HG02571 (cell line): ENCODE data around the gene PFAS.
"Not testable (repeated sequence)": the region's sequence is repeated elsewhere in the genome, so short reads cannot be mapped to it uniquely, and the experiment has no call there.

ENCODE experiments used
- ATAC-seq: cut with Tn5 transposase; IDR thresholded peaks from one replicate; pipeline ENCODE4 v1.9.1; 2021; ENCODE audit warnings: mild to moderate bottlenecking, moderate library complexity; ENCODE audit not compliant: unreplicated experiment

The PFAS gene

DNA sequence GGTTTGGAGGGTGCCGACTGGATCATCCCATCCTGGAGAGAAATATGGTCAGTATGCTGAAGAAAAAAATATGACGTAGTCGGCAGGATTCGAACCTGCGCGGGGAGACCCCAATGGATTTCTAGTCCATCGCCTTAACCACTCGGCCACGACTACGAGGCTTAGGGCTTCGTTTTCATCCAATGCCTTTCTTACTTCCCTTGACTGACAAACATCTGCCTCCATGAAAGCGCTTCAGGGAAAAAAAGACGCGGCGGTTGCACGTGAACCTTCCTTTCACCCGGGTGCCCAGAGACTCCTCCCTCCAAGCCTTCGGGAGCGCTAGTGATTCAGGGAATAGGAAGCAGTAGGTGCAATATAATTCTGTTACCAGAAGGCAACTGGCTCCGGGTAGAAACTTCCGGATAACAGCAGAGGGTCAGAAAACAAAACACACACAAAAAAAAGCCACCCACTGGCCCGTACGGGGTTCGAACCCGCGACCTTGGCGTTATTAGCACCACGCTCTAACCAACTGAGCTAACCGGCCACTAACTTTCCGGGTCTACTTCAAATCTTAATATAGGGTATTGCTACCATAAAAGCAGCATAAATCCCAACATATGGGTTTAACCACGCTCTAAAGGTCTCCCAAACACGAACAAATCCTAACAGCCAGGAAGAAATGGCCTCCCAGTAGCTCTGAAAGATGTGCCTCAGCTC, 22.4 kb upstream of the PFAS start:
- no peak for ATAC-seq

- no peak for ATAC-seq
Observed at GRCh38 chr17:8227238-8227581, 21.9 kb upstream of the PFAS start.

DNA sequence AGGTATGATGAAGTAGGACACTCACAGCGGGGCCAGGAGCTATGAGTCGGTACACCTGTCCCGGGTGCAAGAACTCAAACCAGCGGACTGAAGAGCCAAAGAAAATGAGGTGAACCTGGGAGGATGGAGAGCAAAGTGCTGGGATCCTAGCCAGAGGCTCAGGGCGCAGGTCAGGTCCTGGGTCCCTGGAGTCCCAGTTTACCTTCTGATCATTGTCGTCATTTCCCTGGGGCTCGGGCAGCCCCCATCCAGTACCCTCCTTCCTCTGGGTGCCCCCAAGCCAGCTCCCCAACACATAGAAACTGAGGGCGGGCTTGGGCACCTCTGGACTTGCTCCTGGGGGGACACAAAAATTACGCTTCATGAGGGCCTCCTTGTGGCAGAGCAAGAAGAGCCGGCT, 17.4 kb upstream of the PFAS start:
- no peak for ATAC-seq

GRCh38 chr17:8234361-8235270, 14.5 kb upstream of the PFAS start:
- no peak for ATAC-seq

DNA sequence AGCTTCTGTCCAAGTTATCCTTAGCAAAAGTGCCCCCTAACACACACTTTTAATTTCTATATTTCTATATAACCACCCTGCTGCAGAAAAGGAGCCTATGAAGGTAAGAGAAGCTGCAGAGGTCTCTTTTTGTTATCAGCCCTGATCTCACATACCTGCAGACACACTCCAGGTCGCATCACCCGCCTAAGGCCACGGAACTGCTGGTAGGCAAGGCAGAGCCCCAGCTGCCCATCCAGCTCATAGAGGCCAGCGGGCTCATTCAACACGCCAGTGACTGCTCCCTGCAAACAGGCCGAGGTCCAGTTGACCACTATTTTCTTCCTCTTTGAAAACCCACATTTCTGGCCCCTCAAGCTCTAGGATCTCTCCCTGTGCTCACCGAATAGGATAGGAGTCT, 13.4 kb upstream of the PFAS start:
- no peak for ATAC-seq

GRCh38 chr17:8237175-8237574, 11.9 kb upstream of the PFAS start:
- no peak for ATAC-seq

- ATAC-seq, result no peak
Observed at GRCh38 chr17:8237886-8238285, 11.2 kb upstream of the PFAS start.

- ATAC-seq, result no peak
Observed at GRCh38 chr17:8243827-8244226, 5.3 kb upstream of the PFAS start.

GRCh38 chr17:8244768-8245167, 4.3 kb upstream of the PFAS start:
- ATAC-seq, result no peak

GRCh38 chr17:8249621-8250500, 772 bp downstream of the PFAS start:
- no peak for ATAC-seq

- ATAC-seq, result not testable (repeated sequence)
Observed at GRCh38 chr17:8251411-8251810, 2.3 kb downstream of the PFAS start.

DNA sequence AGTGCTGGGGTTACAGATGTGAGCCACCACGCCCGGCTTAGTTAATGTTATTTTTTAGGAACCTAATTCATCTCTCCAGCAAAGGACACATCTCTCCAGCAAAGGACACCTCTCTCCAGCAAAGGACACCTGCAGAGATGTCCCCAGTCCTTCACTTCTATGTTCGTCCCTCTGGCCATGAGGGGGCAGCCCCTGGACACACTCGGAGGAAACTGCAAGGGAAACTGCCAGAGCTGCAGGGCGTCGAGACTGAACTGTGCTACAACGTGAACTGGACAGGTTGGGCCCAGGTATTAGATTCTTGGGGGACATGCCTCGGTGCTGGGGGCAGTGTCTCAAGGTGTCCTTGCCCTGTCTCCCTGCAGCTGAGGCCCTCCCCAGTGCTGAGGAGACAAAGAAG, 4.7 kb downstream of the PFAS start:
- ATAC-seq, result no peak

GRCh38 chr17:8254881-8255280, 5.8 kb downstream of the PFAS start:
- no peak for ATAC-seq

GRCh38 chr17:8255499-8255898, 6.4 kb downstream of the PFAS start:
- no peak for ATAC-seq

- ATAC-seq, result no peak
Observed at GRCh38 chr17:8256291-8256690, 7.2 kb downstream of the PFAS start.

DNA sequence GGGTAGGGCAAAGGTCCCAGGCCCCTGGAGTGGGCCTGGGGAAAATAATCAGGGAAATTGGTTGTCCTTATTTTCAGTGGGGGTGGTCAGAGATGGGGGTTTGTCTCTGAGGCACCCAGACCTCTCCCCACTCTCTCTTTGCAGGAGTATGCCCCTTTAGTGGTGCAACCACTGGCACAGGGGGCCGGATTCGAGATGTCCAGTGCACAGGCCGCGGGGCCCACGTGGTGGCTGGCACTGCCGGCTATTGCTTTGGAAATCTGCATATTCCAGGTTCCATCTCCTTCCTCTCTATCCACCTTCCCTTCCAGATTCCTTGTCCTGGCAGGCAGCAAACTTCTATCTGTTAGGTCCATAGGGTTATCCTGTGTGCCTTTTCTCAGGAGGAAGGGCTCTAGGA, 7.6 kb downstream of the PFAS start:
- no peak for ATAC-seq

- ATAC-seq, result no peak
Observed at GRCh38 chr17:8257801-8258200, 8.7 kb downstream of the PFAS start.

DNA sequence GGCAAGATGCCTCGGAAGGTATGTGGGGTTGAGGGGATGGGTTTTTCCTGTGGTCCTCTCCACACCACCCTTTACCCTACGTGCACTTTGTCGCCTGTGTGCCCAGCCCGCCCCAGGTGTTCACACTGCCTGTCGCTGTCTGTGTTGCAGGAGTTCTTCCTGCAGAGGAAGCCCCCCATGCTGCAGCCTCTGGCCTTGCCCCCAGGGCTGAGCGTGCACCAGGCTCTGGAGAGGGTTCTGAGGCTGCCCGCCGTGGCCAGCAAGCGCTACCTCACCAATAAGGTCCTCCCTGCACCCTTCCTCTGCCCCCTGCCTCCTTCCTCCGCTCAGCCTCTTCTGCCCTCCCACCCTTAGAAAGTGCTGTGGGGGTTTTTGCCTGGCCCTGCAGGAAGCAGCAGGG, 15.2 kb downstream of the PFAS start:
- no peak for ATAC-seq

DNA sequence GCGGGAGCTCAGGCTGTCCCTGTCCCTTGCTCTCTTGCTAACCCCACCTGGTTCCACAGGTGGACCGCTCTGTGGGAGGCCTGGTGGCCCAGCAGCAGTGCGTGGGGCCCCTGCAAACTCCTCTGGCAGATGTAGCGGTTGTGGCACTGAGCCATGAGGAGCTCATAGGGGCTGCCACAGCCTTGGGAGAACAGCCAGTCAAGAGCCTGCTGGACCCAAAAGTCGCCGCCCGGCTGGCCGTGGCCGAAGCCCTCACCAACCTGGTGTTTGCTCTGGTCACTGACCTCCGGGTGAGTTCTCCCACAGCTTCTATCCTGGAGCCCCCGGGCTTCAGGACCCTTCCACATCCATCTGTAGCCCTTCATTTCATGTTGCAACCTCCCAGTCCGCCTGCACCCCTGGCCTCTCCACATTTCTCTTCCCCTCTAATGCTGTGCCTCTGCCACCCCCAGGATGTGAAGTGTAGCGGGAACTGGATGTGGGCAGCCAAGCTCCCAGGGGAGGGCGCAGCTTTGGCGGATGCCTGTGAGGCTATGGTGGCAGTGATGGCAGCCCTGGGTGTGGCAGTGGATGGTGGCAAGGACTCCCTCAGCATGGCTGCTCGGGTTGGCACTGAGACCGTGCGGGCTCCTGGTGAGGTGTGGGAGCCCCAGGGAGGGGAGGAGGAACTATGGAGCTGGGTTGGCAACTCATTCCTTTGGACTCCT, 15.9 kb downstream of the PFAS start:
- no peak for ATAC-seq

GRCh38 chr17:8266648-8267479, 17.8 kb downstream of the PFAS start:
- no peak for ATAC-seq
